Nephron progenitor cell (in vitro differentiated cells): ENCODE measurements around the gene PAIP1.
"Not testable (repeated sequence)": the region's sequence is repeated elsewhere in the genome, so short reads cannot be mapped to it uniquely, and the experiment has no call there.

Experiments
- DNase-seq: peaks from one replicate; pipeline ENCODE4 v3.0.0; 2021
- H3K27ac Mint-ChIP-seq: 2 replicates; pipeline ENCODE4 v1.8.0; 2021; ENCODE audit warnings: mild to moderate bottlenecking, moderate library complexity, mixed read lengths
- H3K27me3 Mint-ChIP-seq: 2 replicates; pipeline ENCODE4 v1.8.0; 2021; ENCODE audit warnings: mild to moderate bottlenecking, low read depth, mixed read lengths; ENCODE audit not compliant: poor library complexity
- H3K36me3 Mint-ChIP-seq: 2 replicates; pipeline ENCODE4 v1.8.0; 2021; ENCODE audit warnings: low read depth, mixed read lengths
- H3K4me1 Mint-ChIP-seq: 2 replicates; pipeline ENCODE4 v1.8.0; 2021; ENCODE audit warnings: mixed read lengths
- H3K4me3 Mint-ChIP-seq: 2 replicates; pipeline ENCODE4 v1.8.0; 2021; ENCODE audit warnings: mild to moderate bottlenecking, moderate library complexity, mixed read lengths
- H3K9me3 Mint-ChIP-seq: 2 replicates; pipeline ENCODE4 v1.8.0; 2021; ENCODE audit warnings: mild to moderate bottlenecking, moderate library complexity, mixed read lengths
- CTCF ChIP-seq: fragments of 200-600 bp; sonication (generic); IDR thresholded peaks from 2 replicates; pipeline ENCODE4 v1.5.0; 2021; ENCODE audit warnings: antibody characterized with exemption

The PAIP1 gene

GRCh38 chr5:43520615-43521014 is 36.3 kb downstream of the PAIP1 start:
- DNase-seq: no peak
- Mint-ChIP-seq H3K27me3 (peaks cover 2% of the 10 kb centered on the region), H3K27ac (no peak overlapping the region), H3K4me1 (peaks cover 12% of the 10 kb centered on the region), H3K9me3 (peaks cover 15% of the 10 kb centered on the region), H3K36me3 (peaks cover 44% of the 10 kb centered on the region), H3K4me3 (no peak overlapping the region)
- no peak for TF ChIP-seq CTCF

GRCh38 chr5:43515678-43516048 is 41.2 kb downstream of the PAIP1 start:
- Mint-ChIP-seq H3K4me1 (peaks cover 38% of the 10 kb centered on the region), H3K27ac (no peak overlapping the region), H3K4me3 (peak overlapping the region; percentile 93), H3K36me3 (peaks cover 29% of the 10 kb centered on the region), H3K27me3 (peaks cover 2% of the 10 kb centered on the region), H3K9me3 (peaks cover 26% of the 10 kb centered on the region)
- no peak for TF ChIP-seq CTCF
- DNase-seq: no peak

- Mint-ChIP-seq H3K4me3 (peak within 1 kb of the TSS; percentile 93), H3K4me1 (peaks cover 38% of the 10 kb centered on the region), H3K9me3 (peaks cover 29% of the 10 kb centered on the region), H3K27me3 (peaks cover 2% of the 10 kb centered on the region), H3K27ac (peak within 1 kb of the TSS; percentile 99), H3K36me3 (peaks cover 31% of the 10 kb centered on the region)
- no peak for TF ChIP-seq CTCF
- DNase-seq: peak; percentile 98
Observed at GRCh38 chr5:43514816-43515677, 41.8 kb downstream of the PAIP1 start, which contains the start of gene C5orf34. Gene C5orf34 (minus strand): TSS chr5:43515148. CDS start chr5:43509339, 5,809 bp downstream.

GRCh38 chr5:43514471-43514815 is 42.4 kb downstream of the PAIP1 start:
- H3K4me1 Mint-ChIP-seq: peaks cover 36% of the 10 kb centered on the region
- TF ChIP-seq CTCF: no peak
- peak overlapping the region; percentile 99 for H3K27ac Mint-ChIP-seq
- no peak for DNase-seq
- peaks cover 32% of the 10 kb centered on the region for H3K36me3 Mint-ChIP-seq
- H3K9me3 Mint-ChIP-seq: peaks cover 30% of the 10 kb centered on the region
- peaks cover 2% of the 10 kb centered on the region for H3K27me3 Mint-ChIP-seq
- H3K4me3 Mint-ChIP-seq: peak overlapping the region; percentile 93

GRCh38 chr5:43514025-43514424 is 42.9 kb downstream of the PAIP1 start:
- peaks cover 33% of the 10 kb centered on the region for H3K4me1 Mint-ChIP-seq
- TF ChIP-seq CTCF: no peak
- H3K27me3 Mint-ChIP-seq: peaks cover 2% of the 10 kb centered on the region
- peaks cover 36% of the 10 kb centered on the region for H3K36me3 Mint-ChIP-seq
- peaks cover 30% of the 10 kb centered on the region for H3K9me3 Mint-ChIP-seq
- DNase-seq: no peak
- peak overlapping the region; percentile 99 for H3K27ac Mint-ChIP-seq
- H3K4me3 Mint-ChIP-seq: peak overlapping the region; percentile 93

GRCh38 chr5:43511062-43511461 is 45.8 kb downstream of the PAIP1 start:
- DNase-seq, H3K4me3 Mint-ChIP-seq, H3K27me3 Mint-ChIP-seq, H3K27ac Mint-ChIP-seq: not testable (repeated sequence)
- H3K36me3 Mint-ChIP-seq: peaks cover 52% of the 10 kb centered on the region
- peaks cover 30% of the 10 kb centered on the region for H3K9me3 Mint-ChIP-seq
- peaks cover 28% of the 10 kb centered on the region for H3K4me1 Mint-ChIP-seq
